Measurements from ENCODE around the gene SART3. TPM values are rescaled to one million over a fixed set of nuclear protein-coding genes. Genes with fewer than 3 reads are reported as not detected.
A peak's percentile ranks its signal among the peaks of the same experiment; 100 is the strongest.

The SART3 gene
- total RNA-seq, 4 donors from 2014 or later, result 37.7 to 87.8 (median 60.4) TPM

GRCh38 chr12:108511633-108512540, 49.1 kb downstream of the SART3 start:
- no peak for ATAC-seq (ENCODE audit: low FRiP score)
- peak in 2 of 3 donors; percentile 53 to 83 for TF ChIP-seq CTCF (IDR thresholded peaks at IDR 0.05)
- DNase-seq (ENCODE audit: low spot score), result peak; percentile 55

GRCh38 chr12:108510836-108511235, 50.1 kb downstream of the SART3 start:
- DNase-seq (ENCODE audit: low spot score) (no peak), ATAC-seq (ENCODE audit: low FRiP score) (no peak)
- no peak for TF ChIP-seq CTCF (IDR thresholded peaks at IDR 0.05)

- TF ChIP-seq CTCF (IDR thresholded peaks at IDR 0.05), result no peak
- ATAC-seq (ENCODE audit: low FRiP score), result no peak
- no peak for DNase-seq (ENCODE audit: low spot score)
These were observed 51.2 kb downstream of the SART3 start for GRCh38 chr12:108509806-108510205.

- DNase-seq (ENCODE audit: low spot score) (no peak), ATAC-seq (ENCODE audit: low FRiP score) (no peak)
- no peak for TF ChIP-seq CTCF (IDR thresholded peaks at IDR 0.05)
These were observed 52.9 kb downstream of the SART3 start for GRCh38 chr12:108507971-108508642.

- no peak for TF ChIP-seq CTCF (IDR thresholded peaks at IDR 0.05)
- no peak for ATAC-seq (ENCODE audit: low FRiP score)
- DNase-seq (ENCODE audit: low spot score), result no peak
These were observed 55.8 kb downstream of the SART3 start for GRCh38 chr12:108505129-108505528.

GRCh38 chr12:108502922-108503321, 58.1 kb downstream of the SART3 start:
- ATAC-seq (ENCODE audit: low FRiP score), result no peak
- no peak for DNase-seq (ENCODE audit: low spot score)
- TF ChIP-seq CTCF (IDR thresholded peaks at IDR 0.05), result no peak
